HL-60/S4 (cell line): ENCODE measurements around the gene HSPA9.

ENCODE experiments used
- in situ Hi-C: fragments of 300-500 bp; cut with MboI; formaldehyde crosslinking; loops from 2 replicates; pipeline ENCODE4 v1.14.3; 2022; ENCODE audit warnings: low sequenced_read_pairs

The HSPA9 gene

DNA sequence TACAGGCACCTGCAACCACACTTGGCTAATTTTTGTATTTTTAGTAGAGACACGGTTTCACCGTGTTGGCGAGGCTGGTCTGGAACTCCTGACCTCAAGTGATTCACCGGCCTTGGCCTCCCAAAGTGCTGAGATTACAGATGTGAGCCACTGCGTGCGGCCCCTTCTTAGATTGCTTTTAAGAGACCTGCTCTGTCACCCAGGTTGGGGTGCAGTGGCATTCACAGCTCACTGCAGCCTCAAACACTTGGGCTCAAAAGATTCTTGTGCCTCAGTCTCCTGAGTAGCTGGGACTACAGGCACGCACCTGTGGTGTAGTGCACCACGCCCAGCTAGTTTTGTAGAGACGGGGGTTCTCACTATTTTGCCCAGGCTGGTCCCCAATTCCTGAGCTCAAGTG, 11.0 kb downstream of the HSPA9 start:
- in situ Hi-C loops = no loop called here

DNA sequence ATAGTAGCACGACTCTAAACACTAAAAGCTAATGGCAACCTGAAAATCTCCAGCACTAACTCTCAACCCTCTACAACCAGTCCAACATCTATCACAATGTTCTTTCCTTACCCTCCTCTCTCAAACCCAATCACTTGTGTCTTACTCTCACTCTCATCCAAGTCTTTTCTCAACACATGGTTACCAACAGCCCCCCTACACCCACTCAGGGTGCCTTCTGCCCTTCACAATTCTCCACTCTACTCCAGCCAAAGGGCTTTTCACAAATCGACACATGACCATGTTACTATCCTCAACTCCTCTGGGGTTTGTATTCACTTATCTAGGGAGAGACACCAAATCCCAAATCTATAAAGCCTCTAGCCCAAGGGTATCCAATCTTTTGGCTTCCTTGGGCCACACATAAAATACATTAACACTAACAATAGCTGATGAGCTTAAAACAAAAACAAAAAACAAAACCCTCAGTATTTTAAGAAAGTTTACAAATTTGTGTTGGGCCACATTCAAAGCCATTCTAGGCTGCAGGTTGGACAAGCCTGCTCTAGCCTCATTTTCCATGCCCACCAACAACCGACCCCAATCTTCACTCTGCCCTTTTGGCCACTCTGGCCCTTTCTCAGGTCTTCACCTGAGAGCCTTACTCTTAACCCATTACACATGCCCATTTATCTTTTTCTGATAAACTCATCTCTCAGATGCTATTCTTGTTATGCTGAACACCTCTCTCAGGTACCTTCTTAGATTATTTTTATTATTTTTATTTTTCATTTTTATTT, 11.7 kb downstream of the HSPA9 start:
- in situ Hi-C loops = no loop called here

DNA sequence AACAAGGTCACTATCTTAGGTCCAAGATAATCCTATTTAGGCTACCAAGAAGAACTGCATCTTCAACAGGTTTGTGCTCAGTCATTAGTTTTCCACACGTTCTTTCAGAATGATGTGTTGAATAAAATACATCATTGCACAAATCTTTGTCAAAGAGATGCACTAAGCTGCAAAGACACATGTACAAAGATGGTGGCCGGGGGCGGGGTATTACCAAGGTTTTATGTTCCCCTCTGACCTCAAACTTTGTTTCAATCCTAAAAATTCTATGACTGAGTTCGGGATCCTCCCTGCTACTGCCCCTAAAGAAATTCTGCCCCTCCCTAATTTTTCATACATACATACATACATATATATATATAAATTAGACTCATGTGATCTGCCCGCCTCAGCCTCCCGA, 14.2 kb downstream of the HSPA9 start:
- in situ Hi-C loops = no loop called here

DNA sequence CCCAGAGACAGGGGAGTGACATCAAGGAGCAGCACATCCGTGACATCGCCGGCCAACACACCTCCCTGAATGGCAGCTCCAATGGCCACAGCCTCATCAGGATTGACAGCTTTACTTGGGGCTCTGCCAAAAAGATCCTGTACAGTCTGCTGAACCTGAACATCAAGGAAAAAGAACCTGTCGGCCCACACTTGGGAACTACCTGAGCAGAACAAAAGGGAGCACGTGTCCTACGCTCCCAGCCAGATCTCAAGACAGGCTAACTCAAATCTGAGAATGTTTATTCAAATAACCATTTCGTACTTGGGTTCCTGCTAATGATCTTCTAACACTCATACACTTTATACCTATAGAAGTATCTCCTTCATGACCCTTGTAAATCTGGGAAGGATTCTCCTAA, 15.3 kb downstream of the HSPA9 start:
- in situ Hi-C loops = no loop called here

DNA sequence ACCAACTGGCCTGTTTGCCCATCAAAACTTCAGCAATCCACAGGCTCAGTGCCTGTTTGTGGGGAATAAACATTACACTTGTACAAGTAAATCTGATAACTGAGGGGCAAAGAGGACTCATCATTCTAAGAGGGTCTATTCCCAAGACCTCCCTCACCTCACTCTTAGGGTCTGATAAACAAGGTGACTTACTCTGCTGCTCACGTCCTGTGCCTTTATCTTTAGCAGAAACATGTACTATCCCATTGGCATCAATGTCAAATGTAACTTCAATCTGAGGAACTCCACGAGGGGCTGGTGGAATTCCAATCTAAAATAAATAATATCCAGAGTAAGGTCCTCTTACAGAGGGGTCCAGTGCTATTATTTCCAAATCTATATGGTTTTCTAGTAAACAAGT, 17.5 kb downstream of the HSPA9 start:
- in situ Hi-C loops = no loop called here

- in situ Hi-C loops = no loop called here
These were observed 21.1 kb downstream of the HSPA9 start for GRCh38 chr5:138554143-138554542.

DNA sequence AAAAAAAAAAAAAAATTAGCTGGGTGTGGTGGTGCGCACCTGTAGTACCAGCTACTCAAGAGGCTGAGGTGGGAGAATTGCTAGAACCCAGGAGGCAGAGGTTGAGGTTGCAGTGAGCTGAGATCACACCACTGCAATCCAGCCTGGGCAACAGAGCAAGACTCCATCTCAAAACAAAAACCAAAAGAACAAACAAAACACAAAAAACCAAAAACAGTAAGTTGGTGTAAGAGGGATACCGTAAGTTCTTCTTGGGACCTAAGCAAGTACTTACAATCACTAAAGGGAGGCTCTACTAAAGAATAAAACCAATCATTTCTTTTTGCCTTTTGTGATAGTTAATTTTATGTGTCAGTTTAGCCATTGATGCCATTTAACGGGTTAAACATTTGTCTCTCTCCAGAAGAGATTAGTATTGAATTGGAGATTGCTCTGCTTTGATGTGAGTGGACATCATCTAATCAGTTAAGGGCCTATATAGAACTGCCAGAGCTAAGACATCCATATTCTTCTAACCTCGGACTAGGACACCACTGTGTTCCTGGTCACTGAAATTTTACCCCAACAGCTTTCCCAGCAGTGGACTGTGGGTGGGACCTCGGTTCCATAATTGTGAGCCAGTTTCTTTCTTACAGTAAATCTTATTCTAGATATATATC, 21.6 kb downstream of the HSPA9 start:
- in situ Hi-C loops = no loop called here

GRCh38 chr5:138552657-138553056, 22.5 kb downstream of the HSPA9 start:
- in situ Hi-C loops = no loop called here

DNA sequence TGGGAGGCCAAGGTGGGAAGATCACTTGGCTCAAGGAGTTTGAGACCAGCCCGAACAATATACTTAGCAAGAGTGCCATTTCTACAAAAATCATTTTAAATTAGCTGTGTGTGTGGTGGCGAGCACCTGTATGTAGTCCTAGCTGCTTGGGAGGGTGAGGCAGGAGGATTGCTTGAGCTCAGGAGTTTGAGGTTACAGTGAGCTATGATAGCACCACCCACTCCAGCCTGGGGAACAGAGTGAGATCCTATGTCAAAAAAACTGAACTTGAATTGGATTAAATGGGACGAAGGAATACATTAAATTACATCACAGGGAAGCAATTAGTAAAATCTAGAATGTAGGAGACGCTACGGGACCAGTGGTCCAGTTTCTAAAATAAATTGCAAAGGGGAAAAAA, 25.8 kb downstream of the HSPA9 start:
- in situ Hi-C loops = no loop called here

DNA sequence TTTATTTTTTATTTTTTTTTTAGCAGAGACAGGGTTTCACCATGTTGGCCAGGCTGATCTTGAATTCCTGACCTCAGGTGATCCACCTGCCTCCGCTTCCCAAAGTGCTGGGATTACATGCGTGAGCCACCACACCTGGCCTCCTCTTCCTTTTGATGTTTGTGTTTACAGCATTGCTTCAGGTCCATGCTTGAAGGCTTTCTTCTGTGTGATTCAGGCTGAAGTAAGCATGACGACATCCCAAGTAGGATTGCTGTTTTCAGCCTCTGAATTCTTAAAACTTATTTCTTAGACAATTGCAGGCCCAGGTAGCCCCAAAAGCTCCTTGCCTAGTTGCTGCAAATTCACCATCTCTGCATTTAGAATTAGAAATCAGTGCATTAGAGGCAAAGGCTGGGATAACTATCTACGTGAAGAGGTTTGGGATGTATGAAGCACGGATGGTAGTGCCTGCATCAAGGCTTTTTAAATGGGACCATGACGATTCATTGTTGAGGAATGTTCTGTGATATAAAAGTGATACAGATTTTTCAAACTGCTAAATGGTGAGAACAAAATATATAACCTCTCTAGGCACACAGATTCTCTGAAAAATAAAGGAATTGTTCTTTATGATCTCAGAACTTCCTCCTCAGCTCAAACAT, 29.2 kb downstream of the HSPA9 start:
- in situ Hi-C loops = no loop called here

- in situ Hi-C loops = no loop called here
These were observed 30.7 kb downstream of the HSPA9 start for GRCh38 chr5:138544181-138545134.

- in situ Hi-C loops = no loop called here
These were observed 31.5 kb downstream of the HSPA9 start for GRCh38 chr5:138543730-138544104.

DNA sequence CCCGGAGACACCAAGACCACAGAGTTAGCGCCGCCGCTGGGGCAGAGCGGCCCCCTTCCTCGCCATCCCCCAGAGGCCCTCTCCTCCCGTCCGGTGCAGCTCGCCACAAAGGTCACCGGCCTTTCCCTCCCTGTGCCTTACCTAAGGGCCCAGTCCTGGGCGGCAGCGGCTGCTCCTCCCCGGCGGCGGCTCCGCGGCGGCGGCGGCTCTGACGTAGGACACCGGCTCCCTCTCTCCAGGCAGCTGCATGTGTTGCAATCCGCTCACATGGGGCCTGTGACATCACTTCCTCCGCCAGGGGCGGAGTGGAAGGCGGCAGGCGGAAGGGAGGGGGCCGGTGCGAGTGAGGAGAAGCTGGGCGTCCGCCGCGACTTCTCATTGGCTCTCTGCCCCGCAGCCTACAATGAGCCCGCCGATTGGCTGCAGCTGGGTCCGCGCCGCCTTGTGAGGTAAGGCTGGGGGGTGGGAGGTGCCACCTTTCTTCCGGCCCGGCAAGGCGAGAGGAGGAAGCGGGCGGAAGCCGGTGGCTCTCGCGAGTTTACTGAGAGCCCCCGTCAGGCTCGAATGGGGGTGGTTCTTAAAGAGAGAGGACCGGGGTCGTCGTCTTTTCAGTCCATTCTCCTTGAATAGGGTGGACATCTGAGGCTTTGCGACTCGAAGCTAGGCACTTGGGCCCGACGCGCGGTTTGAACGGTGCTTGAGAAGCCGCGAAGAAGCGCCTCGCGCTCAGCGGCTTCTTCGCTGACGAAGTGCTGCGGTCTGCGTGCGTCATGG, 32.1 kb downstream of the HSPA9 start, which contains the start of gene ETF1:
Gene ETF1 (minus strand): TSS at position 281 of the 774 bp plus-strand sequence. CDS start 318 bp downstream, outside the sequence.
- in situ Hi-C loops = no loop called here

DNA sequence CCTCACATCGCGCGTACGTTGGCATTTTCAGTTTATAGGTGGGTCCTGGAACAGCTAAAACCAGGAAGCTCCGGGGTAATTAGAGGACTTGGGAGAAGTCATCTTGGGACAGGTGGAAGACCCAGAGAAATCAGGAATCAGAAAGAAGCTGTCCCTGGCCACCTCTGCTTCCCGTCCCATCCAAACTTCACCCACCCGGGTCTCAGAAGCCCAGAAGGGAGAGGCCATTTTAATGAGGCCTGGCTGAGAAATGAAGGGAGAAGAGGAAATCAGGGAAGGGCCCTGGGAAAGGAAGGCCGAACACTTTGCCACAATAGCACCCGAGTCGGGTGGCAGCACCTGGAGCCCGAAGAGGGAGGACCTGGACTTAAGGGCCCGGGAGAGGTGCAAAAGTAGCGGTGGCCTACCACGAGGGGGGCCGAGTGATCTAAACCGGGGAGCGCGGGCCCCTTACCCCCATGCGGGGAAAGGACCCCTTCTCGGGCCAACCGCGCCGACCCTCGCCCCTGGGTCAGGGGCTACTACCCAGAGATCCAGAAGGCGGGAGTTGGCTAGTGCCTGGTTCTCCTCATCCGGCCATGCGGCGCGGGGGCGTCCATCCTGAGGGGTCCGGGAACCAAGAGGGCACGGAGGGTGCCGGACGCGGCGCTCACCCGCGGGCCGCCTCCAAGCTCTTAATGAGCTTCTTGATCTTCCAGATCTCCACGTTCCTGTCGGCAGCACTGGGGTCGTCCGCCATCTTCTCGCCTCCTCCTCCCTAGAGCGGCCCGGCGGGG, 32.8 kb downstream of the HSPA9 start:
- in situ Hi-C loops = no loop called here

GRCh38 chr5:138541511-138542179, 33.6 kb downstream of the HSPA9 start:
- in situ Hi-C loops = no loop called here

GRCh38 chr5:138539791-138540190, 35.4 kb downstream of the HSPA9 start:
- in situ Hi-C loops = no loop called here

DNA sequence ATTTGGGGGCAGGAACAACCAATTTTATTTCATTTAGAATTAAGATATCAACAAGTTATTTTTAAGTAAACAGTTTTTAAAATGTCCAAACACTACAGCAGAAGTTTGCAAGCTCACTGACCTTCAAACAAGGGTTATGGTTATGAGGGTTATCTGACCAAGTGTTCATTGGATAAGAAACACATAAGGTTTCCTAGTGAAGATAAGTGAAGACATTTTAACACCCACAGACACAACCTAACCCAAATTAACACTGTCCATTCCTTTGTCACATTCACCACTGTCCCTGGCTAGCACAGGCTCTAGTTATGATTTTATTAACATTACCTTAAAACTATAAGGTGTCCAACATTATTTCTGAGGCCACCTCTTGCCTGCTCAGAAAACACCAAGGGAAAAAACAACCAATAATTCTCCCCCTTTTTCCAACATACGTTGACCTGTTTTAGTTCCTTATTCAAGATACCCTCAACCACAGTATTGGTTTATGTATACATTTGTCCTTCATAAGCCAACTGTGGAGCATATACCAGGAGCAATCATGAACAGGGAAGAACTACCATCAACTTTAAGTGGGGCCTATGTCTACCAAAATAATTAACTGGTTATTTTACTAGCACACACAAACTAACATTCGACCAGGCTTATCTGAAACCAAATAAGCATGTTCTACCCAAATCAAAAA, 36.1 kb downstream of the HSPA9 start:
- in situ Hi-C loops = no loop called here

GRCh38 chr5:138536665-138537315, 38.4 kb downstream of the HSPA9 start:
- in situ Hi-C loops = no loop called here
